Measurements from ENCODE around the gene PLCB1.

The PLCB1 gene

GRCh38 chr20:8540466-8540865 lies 408.4 kb downstream of the PLCB1 start:
- H3K4me3 ChIP-seq, result no peak overlapping the region
- no peak overlapping the region for H3K27ac ChIP-seq

- Histone ChIP-seq H3K27ac (no peak overlapping the region), H3K4me3 (no peak overlapping the region)
Observed at GRCh38 chr20:8542110-8542486, 410.0 kb downstream of the PLCB1 start.

GRCh38 chr20:8545212-8545611 lies 413.1 kb downstream of the PLCB1 start:
- Histone ChIP-seq H3K27ac (no peak overlapping the region), H3K4me3 (no peak overlapping the region)

- Histone ChIP-seq H3K27ac (no peak overlapping the region), H3K4me3 (no peak overlapping the region)
Observed at GRCh38 chr20:8547035-8547650, 415.1 kb downstream of the PLCB1 start.

- Histone ChIP-seq H3K27ac (no peak overlapping the region), H3K4me3 (no peak overlapping the region)
Observed at GRCh38 chr20:8547968-8548588, 416.0 kb downstream of the PLCB1 start.

GRCh38 chr20:8549192-8549591 lies 417.1 kb downstream of the PLCB1 start:
- H3K4me3 ChIP-seq, result no peak overlapping the region
- H3K27ac ChIP-seq, result no peak overlapping the region

GRCh38 chr20:8557711-8558110 lies 425.6 kb downstream of the PLCB1 start:
- Histone ChIP-seq H3K4me3 (no peak overlapping the region), H3K27ac (no peak overlapping the region)

- H3K27ac ChIP-seq, result no peak overlapping the region
- no peak overlapping the region for H3K4me3 ChIP-seq
Observed at GRCh38 chr20:8562356-8562755, 430.3 kb downstream of the PLCB1 start.

GRCh38 chr20:8568075-8568474 lies 436.0 kb downstream of the PLCB1 start:
- H3K4me3 ChIP-seq, result no peak overlapping the region

GRCh38 chr20:8569766-8570165 lies 437.7 kb downstream of the PLCB1 start:
- no peak overlapping the region for H3K4me3 ChIP-seq

More at GRCh38 chr20:8568075-8568474, 436.0 kb downstream of the PLCB1 start:
- H3K27ac ChIP-seq, result no peak overlapping the region

GRCh38 chr20:8571611-8572010 lies 439.5 kb downstream of the PLCB1 start:
- Histone ChIP-seq H3K27ac (no peak overlapping the region), H3K4me3 (no peak overlapping the region)

More at GRCh38 chr20:8569766-8570165, 437.7 kb downstream of the PLCB1 start:
- no peak overlapping the region for H3K27ac ChIP-seq

- H3K4me3 ChIP-seq, result no peak overlapping the region
- H3K27ac ChIP-seq, result no peak overlapping the region
Observed at GRCh38 chr20:8573686-8574085, 441.6 kb downstream of the PLCB1 start.

- no peak overlapping the region for H3K27ac ChIP-seq
Observed at GRCh38 chr20:8575114-8575513, 443.0 kb downstream of the PLCB1 start.

GRCh38 chr20:8578161-8578865 lies 446.2 kb downstream of the PLCB1 start:
- Histone ChIP-seq H3K4me3 (no peak overlapping the region), H3K27ac (no peak overlapping the region)

More at GRCh38 chr20:8575114-8575513, 443.0 kb downstream of the PLCB1 start:
- H3K4me3 ChIP-seq, result no peak overlapping the region

- Histone ChIP-seq H3K4me3 (no peak overlapping the region), H3K27ac (no peak overlapping the region)
Observed at GRCh38 chr20:8579035-8579434, 447.0 kb downstream of the PLCB1 start.

- Histone ChIP-seq H3K27ac (no peak overlapping the region), H3K4me3 (no peak overlapping the region)
Observed at GRCh38 chr20:8581446-8582183, 449.5 kb downstream of the PLCB1 start.

GRCh38 chr20:8583012-8583565 lies 451.0 kb downstream of the PLCB1 start:
- H3K27ac ChIP-seq, result no peak overlapping the region
- H3K4me3 ChIP-seq, result no peak overlapping the region

- no peak overlapping the region for H3K27ac ChIP-seq
- no peak overlapping the region for H3K4me3 ChIP-seq
Observed at GRCh38 chr20:8583566-8584043, 451.5 kb downstream of the PLCB1 start.

GRCh38 chr20:8587251-8587650 lies 455.2 kb downstream of the PLCB1 start:
- no peak overlapping the region for H3K27ac ChIP-seq
- no peak overlapping the region for H3K4me3 ChIP-seq

GRCh38 chr20:8587810-8588209 lies 455.7 kb downstream of the PLCB1 start:
- H3K27ac ChIP-seq, result no peak overlapping the region
- no peak overlapping the region for H3K4me3 ChIP-seq
